OCI-LY3 (cell line): Measurements from ENCODE around the gene CDH4.

ENCODE experiments used
- H2AFZ ChIP-seq: fragments of 200-600, 300-600 bp; shearing (Covaris generic); 2 replicates; pipeline ENCODE4 v1.6.0; 2014; ENCODE audit warnings: antibody characterized with exemption, low read depth, low read length
- H3K27ac ChIP-seq: fragments of 200-600, 300-600 bp; sonication (generic); 2 replicates; pipeline ENCODE4 v1.5.1; 2014; ENCODE audit warnings: mild to moderate bottlenecking, low read length, moderate library complexity, mixed read lengths
- H3K27me3 ChIP-seq: fragments of 200-600, 300-600 bp; sonication (generic); 2 replicates; pipeline ENCODE4 v1.6.1; 2014; ENCODE audit warnings: low read depth, low read length, mixed read lengths
- H3K36me3 ChIP-seq: fragments of 200-600, 300-600 bp; sonication (generic); replicated peaks from 2 replicates; pipeline ENCODE3; 2014; ENCODE audit warnings: low read depth, low read length, mixed read lengths
- H3K4me1 ChIP-seq: fragments of 300-600, 200-600 bp; sonication (generic); 2 replicates; pipeline ENCODE4 v1.6.1; 2014; ENCODE audit warnings: low read length, mixed read lengths
- H3K4me2 ChIP-seq: fragments of 200-600, 300-600 bp; sonication (generic); 2 replicates; pipeline ENCODE4 v1.6.1; 2014; ENCODE audit warnings: low read length, mixed read lengths
- H3K4me3 ChIP-seq: fragments of 300-600, 200-600 bp; sonication (generic); 2 replicates; pipeline ENCODE4 v1.5.1; 2014; ENCODE audit warnings: antibody characterized with exemption, mild to moderate bottlenecking, low read length, moderate library complexity
- H3K79me2 ChIP-seq: fragments of 300-600, 200-600 bp; shearing (Covaris generic); 2 replicates; pipeline ENCODE4 v1.6.1; 2014; ENCODE audit warnings: mild to moderate bottlenecking, low read length, mixed read lengths
- H3K9ac ChIP-seq: fragments of 300-600, 200-600 bp; shearing (Covaris generic); 2 replicates; pipeline ENCODE4 v1.6.0; 2014; ENCODE audit warnings: mild to moderate bottlenecking, low read length, moderate library complexity
- H3K9me3 ChIP-seq: fragments of 200-600, 300-600 bp; shearing (Covaris generic); 2 replicates; pipeline ENCODE4 v1.6.1; 2014; ENCODE audit warnings: low read length, mixed read lengths; ENCODE audit not compliant: insufficient read depth
- H4K20me1 ChIP-seq: fragments of 200-600, 300-600 bp; sonication (generic); 2 replicates; pipeline ENCODE4 v1.6.1; 2016; ENCODE audit warnings: low read length, mixed read lengths; ENCODE audit not compliant: insufficient read depth
- EZH2phosphoT487 ChIP-seq: fragments of 200-600 bp; shearing (Covaris generic); IDR thresholded peaks from 2 replicates; pipeline ENCODE4 v1.6.1; 2018; ENCODE audit warnings: antibody characterized with exemption, mixed run types, low read depth
- TF ChIP-seq, protein P1 (sequence below): fragments of 200-600, 300-600 bp; sonication (generic); IDR thresholded peaks from 2 replicates; pipeline ENCODE4 v1.5.1; 2014; ENCODE audit warnings: antibody characterized with exemption, low read length, low read depth

The CDH4 gene

DNA sequence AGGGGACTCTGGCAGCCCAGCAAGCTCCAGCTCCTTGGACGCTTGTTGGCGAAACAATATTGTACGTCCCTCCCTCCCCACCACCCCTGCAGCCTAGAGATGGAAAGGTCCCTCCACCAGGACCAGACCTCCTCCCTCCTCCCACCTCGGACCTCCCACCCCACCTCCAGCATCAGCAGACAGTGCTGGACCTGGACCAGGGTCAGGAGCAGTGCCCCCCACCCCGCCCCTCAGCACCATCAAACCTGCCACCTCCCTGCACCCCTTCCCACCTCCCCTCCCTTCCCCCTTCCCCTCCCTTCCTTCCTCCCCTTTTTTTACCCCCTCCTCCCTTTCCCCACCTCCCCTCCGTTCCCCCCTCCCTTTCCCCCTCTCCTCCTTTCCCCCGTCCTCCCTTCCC, 715.2 kb downstream of the CDH4 start:
- no peaks in the 10 kb centered on the region for H3K4me1 ChIP-seq
- no peak overlapping the region for H3K27ac ChIP-seq
- H3K9me3 ChIP-seq: no peaks in the 10 kb centered on the region
- H3K4me2 ChIP-seq: no peak overlapping the region
- no peaks in the 10 kb centered on the region for H3K79me2 ChIP-seq
- H3K27me3 ChIP-seq: no peaks in the 10 kb centered on the region
- H2AFZ ChIP-seq: no peak overlapping the region
- no peak overlapping the region for H3K9ac ChIP-seq
- H4K20me1 ChIP-seq: no peaks in the 10 kb centered on the region
- peaks cover 2% of the 10 kb centered on the region for H3K36me3 ChIP-seq
- no peak overlapping the region for H3K4me3 ChIP-seq
- TF ChIP-seq, protein P1, sequence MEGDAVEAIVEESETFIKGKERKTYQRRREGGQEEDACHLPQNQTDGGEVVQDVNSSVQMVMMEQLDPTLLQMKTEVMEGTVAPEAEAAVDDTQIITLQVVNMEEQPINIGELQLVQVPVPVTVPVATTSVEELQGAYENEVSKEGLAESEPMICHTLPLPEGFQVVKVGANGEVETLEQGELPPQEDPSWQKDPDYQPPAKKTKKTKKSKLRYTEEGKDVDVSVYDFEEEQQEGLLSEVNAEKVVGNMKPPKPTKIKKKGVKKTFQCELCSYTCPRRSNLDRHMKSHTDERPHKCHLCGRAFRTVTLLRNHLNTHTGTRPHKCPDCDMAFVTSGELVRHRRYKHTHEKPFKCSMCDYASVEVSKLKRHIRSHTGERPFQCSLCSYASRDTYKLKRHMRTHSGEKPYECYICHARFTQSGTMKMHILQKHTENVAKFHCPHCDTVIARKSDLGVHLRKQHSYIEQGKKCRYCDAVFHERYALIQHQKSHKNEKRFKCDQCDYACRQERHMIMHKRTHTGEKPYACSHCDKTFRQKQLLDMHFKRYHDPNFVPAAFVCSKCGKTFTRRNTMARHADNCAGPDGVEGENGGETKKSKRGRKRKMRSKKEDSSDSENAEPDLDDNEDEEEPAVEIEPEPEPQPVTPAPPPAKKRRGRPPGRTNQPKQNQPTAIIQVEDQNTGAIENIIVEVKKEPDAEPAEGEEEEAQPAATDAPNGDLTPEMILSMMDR: no peak
- TF ChIP-seq EZH2phosphoT487: no peak

DNA sequence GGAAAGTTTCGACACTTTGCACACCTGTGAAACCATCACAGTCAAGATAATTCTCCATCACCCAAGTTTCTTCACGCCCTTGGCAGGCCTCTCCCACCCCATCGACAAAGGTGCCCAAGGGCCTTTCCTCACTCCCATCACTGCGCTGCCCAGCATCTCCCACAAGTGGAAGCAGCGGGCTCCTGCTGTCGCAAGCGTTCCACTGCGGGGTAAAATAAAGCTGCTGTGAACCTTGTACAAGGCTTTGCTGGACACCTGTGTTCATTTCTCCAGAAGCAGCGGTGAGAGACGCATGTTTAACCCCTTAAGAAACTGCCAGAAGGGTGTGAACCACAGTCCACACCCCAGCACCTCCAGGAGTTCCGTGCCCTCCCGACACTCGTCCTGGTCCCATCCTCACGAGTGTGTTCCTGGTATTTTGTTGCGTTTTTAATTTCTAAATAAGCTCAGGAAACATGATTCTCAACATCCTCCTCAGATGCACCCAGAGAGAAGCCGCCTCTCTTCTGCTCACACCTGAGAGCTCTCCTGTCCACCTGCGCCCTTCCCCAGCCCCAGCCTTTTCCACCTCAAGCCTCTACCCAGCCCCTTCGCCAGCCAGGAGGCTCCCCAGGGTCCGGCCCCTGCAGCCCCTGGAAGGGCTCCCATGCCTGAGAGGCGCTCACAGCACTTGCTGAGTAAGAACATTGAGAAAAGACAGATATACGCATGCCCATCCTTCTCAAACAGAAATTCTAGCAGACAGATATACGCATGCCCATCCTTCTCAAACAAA, 716.2 kb downstream of the CDH4 start:
- no peaks in the 10 kb centered on the region for H4K20me1 ChIP-seq
- H3K27ac ChIP-seq: no peak overlapping the region
- H3K79me2 ChIP-seq: no peaks in the 10 kb centered on the region
- H2AFZ ChIP-seq: no peak overlapping the region
- H3K4me2 ChIP-seq: no peak overlapping the region
- H3K27me3 ChIP-seq: no peaks in the 10 kb centered on the region
- TF ChIP-seq, protein P1: no peak
- TF ChIP-seq EZH2phosphoT487: no peak
- no peak overlapping the region for H3K9ac ChIP-seq
- H3K36me3 ChIP-seq: peaks cover 11% of the 10 kb centered on the region
- no peaks in the 10 kb centered on the region for H3K4me1 ChIP-seq
- H3K4me3 ChIP-seq: no peak overlapping the region
- H3K9me3 ChIP-seq: no peaks in the 10 kb centered on the region

DNA sequence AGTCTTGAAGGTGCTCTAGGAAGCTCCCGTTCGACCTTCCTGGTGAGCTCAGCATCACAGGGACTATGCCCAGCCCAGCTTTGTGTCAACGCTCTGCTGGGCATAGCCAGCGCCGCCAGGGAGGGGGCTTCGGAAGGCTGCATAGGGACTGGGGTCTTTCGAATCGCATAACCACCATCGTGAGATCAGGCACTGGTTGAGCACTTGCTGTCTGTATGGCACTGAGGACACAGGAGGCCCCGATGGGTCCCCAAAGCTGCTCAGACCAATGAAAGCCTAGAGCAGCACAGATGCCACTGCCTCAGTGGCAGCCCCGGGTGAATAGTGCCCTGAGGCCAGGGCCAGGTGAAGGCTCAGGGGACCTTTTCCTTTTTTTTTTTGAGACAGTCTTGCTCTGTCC, 716.9 kb downstream of the CDH4 start:
- Histone ChIP-seq H3K27me3 (no peaks in the 10 kb centered on the region), H2AFZ (no peak overlapping the region), H3K4me3 (no peak overlapping the region), H3K4me1 (no peaks in the 10 kb centered on the region), H3K27ac (no peak overlapping the region), H4K20me1 (no peaks in the 10 kb centered on the region), H3K9ac (no peak overlapping the region), H3K36me3 (peaks cover 16% of the 10 kb centered on the region), H3K79me2 (no peaks in the 10 kb centered on the region), H3K4me2 (no peak overlapping the region), H3K9me3 (no peaks in the 10 kb centered on the region)
- no peak for TF ChIP-seq EZH2phosphoT487
- TF ChIP-seq, protein P1: no peak

DNA sequence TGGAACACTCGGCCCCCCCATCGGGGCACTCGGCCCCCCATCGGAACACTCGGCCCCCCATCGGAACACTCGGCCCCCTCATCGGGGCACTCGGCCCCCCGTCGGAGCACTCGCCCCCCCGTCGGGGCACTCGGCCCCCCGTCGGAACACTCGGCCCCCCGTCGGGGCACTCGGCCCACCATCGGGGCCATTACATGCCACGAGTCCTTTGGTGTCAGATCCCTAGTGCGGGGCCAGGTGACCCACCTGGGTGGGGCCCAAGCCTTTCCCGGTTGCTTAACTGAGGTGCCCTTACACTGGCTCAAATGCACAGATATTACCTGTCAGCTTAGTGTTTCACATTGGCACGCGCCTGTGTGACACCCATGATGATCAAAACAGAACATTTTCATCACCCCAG, 717.7 kb downstream of the CDH4 start:
- Histone ChIP-seq H3K79me2 (no peaks in the 10 kb centered on the region), H3K4me3 (no peak overlapping the region), H4K20me1 (no peaks in the 10 kb centered on the region), H3K27me3 (no peaks in the 10 kb centered on the region), H3K4me2 (no peak overlapping the region), H3K27ac (no peak overlapping the region), H2AFZ (no peak overlapping the region), H3K4me1 (no peaks in the 10 kb centered on the region), H3K36me3 (peaks cover 22% of the 10 kb centered on the region), H3K9me3 (no peaks in the 10 kb centered on the region), H3K9ac (no peak overlapping the region)
- no peak for TF ChIP-seq EZH2phosphoT487
- TF ChIP-seq, protein P1: no peak
